Subcutaneous adipose tissue (tissue), 4 donors: ENCODE results near the gene RECQL5. TPM values are rescaled to one million over a fixed set of nuclear protein-coding genes. Genes with fewer than 3 reads are reported as not detected.

Experiments
- CTCF ChIP-seq: fragments of 450-650 bp; IDR thresholded peaks from one replicate; pipeline ENCODE4 v1.5.1; 2016; ENCODE audit warnings: low read depth, mild to moderate bottlenecking, control low read depth, antibody characterized with exemption, moderate library complexity
- total RNA-seq, 4 donors: library from RNA; depleted of rRNA; stranded (reverse); fragments of >200 nt; gene quantifications; one replicate each; pipeline ENCODE4 v1.1.0, GENCODE V29; 2016

Gene RECQL5
- total RNA-seq, 4 donors from 2014 or later, result 7.7 to 23.4 (median 15.5) TPM

GRCh38 chr17:75607086-75607485 lies 59.9 kb downstream of the RECQL5 start:
- TF ChIP-seq CTCF, result no peak

GRCh38 chr17:75605790-75606189 lies 61.2 kb downstream of the RECQL5 start:
- TF ChIP-seq CTCF, result no peak

DNA sequence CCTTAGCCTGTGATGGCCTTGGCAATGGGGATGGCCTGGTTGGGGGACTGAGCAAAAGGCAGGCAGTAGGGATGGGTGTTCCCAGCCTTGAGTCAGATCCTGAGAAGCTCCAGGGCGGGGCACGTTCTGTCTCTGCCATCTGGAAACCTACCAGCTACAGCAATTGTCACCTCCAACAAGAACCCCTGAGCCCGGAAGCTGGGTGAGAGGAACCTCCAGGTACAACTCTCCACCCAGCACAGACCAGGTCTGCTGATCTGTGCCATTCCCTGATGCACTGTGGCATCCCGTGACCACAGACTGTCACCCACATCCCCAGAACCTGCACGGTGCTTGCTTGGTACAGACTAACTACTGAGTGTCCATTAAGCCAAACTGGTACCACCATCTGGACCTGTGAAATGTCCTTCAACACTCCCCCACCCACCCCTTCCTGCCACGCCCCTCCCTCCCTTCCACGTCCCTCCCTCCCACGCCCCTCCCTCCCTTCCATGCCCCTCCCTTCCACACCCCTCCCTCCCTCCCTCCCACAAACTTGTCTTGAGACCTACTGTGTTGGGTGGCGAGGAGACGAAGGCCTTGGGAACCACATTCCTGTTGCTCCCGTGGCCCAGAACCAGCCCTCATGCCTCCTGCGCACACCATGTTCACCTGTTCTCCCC lies 62.8 kb downstream of the RECQL5 start:
- no peak for TF ChIP-seq CTCF

DNA sequence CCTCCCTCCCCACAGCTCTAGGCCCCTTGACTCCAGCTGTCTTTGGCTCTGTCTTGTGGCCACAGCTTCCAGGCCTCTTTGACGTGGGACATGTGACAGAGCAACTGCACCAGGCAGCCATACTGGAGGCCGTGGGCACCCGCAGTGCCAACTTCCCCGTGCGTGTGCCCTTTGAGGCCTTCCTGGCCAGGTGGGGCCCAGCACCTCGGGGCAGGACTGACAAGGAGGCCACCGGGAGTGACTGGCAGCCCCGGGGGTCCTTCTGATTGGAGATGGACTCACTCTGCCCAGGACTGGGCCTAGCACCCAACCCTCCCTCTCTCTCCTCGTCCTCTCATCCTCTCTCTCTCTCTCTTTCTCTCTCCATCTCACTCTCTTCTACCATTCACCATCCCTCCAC lies 63.8 kb downstream of the RECQL5 start:
- TF ChIP-seq CTCF, result no peak

DNA sequence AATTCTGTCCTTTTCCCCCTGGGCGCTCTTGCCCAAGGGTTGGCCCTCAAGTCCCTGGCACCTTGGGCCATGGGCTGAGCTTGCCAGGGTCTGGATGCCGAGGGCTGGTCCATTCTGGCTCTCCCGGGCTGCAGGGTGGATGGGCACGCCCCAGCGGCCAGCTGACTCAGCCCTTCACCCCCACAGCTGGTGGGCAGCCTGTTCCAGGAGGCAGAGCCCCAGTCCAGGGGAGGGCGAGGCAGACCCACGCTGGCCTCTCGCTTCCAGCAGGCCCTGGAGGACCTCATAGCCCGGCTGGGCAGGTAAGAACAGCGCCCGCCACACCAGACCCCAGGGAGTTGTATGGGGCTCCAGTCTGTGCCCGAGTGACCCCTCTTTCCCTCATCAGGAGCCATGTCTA lies 64.3 kb downstream of the RECQL5 start:
- TF ChIP-seq CTCF, result no peak

GRCh38 chr17:75601057-75601987 lies 65.6 kb downstream of the RECQL5 start:
- no peak for TF ChIP-seq CTCF

DNA sequence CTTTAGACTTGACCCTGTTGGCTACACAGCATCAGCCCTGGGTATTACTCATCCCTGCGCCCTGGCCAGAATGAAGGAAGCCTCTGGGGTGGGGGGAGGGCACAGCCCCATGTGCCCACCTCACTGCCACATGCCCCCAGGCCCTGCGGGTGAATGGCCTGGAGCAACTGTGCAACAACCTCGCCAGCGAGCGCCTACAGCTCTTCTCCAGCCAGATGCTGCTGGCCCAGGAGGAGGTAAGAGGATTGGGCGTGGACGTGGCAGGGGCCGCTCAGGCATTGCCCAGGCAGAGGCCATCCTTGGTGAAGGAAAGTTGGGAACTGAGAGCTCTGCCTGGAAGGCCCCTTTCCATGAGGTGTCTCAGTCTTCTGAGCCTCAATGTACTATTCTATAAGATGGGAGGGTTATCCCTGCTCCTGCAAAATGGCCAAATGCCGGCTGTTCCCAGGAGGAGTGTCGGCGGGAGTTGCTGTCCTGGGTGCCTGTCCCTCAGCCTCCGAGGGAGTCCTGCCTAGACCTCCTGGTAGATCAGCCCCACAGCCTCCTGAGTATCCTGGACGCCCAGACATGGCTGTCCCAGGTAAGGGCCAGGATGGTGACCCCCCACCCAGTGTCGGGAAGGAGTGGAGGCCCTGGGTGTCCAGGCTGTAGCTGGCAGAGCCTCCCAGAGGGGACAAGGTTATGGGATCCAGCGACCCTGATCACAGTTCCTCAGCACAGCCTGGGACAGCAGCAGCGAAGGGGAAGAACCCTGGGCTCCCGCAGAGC lies 70.5 kb downstream of the RECQL5 start:
- TF ChIP-seq CTCF, result no peak
